ENCODE measurements around the gene PITRM1.

GRCh38 chr10:3220853-3221252 is 48.3 kb upstream of the PITRM1 start:
- no peak for TF ChIP-seq POLR2A (IDR thresholded peaks at IDR 0.05; ENCODE audit: low read depth, low read length)
- TF ChIP-seq, protein P1, sequence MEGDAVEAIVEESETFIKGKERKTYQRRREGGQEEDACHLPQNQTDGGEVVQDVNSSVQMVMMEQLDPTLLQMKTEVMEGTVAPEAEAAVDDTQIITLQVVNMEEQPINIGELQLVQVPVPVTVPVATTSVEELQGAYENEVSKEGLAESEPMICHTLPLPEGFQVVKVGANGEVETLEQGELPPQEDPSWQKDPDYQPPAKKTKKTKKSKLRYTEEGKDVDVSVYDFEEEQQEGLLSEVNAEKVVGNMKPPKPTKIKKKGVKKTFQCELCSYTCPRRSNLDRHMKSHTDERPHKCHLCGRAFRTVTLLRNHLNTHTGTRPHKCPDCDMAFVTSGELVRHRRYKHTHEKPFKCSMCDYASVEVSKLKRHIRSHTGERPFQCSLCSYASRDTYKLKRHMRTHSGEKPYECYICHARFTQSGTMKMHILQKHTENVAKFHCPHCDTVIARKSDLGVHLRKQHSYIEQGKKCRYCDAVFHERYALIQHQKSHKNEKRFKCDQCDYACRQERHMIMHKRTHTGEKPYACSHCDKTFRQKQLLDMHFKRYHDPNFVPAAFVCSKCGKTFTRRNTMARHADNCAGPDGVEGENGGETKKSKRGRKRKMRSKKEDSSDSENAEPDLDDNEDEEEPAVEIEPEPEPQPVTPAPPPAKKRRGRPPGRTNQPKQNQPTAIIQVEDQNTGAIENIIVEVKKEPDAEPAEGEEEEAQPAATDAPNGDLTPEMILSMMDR (IDR thresholded peaks at IDR 0.05; ENCODE audit: extremely low read depth in 1 of 2, insufficient read depth in 1 of 2, low read depth in 1 of 2, low read length in 2 of 2), result no peak
- no peak for TF ChIP-seq EZH2 (IDR thresholded peaks at IDR 0.05; ENCODE audit: borderline replicate concordance, low read depth, low read length, severe bottlenecking)
- TF ChIP-seq, protein P2, sequence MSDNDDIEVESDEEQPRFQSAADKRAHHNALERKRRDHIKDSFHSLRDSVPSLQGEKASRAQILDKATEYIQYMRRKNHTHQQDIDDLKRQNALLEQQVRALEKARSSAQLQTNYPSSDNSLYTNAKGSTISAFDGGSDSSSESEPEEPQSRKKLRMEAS (IDR thresholded peaks at IDR 0.05; ENCODE audit: insufficient read depth, insufficient read length), result no peak
- no peak for TF ChIP-seq POLR2AphosphoS5 (IDR thresholded peaks at IDR 0.05; ENCODE audit: insufficient read depth, low read depth, low read length)
- TF ChIP-seq MYC (IDR thresholded peaks at IDR 0.05; ENCODE audit: low read depth, low read length), result no peak

Data from endothelial cell of umbilical vein (primary cell).